ENCODE results near the gene MAGEB17. TPM values are rescaled to one million over a fixed set of nuclear protein-coding genes. Genes with fewer than 3 reads are reported as not detected.

MAGEB17 gene
- total and polyA plus RNA-seq, 9 of the 15 experiments (the other 6 are each of a cell fraction or from before 2014, with no cell fraction given), result 0.07 to 0.45 (median 0.14) TPM; not detected in 1

DNA sequence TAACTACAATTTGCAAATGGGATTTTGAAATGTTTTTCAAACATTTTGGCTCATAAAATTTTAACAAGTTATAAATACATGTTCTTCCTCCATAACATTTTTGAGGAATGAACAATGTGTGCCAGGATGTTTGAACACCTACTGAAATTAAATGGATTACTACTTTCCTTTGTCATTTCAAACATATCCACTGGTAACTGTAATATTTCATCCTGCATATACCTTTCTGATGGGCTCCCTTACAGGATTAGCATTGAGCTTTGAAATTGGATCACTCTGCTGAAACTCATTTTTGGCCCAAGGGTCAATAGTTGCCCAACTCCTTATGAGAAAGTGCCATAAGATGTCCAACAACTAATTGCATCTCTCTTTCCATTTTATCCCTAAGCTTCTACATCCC lies 26.3 kb upstream of the MAGEB17 start:
- Histone ChIP-seq H3K4me1 (replicated peaks in 1 of 2; ENCODE audit: control insufficient read depth in 2 of 2, insufficient read depth in 2 of 2, low read length in 2 of 2) (no peaks in the 10 kb centered on the region), H3K4me2 (ENCODE audit: insufficient read depth, low read length) (no peak overlapping the region), H3K27me3 (ENCODE audit: control insufficient read depth in 2 of 2, insufficient read depth in 2 of 2, low read length in 2 of 2) (no peaks in the 10 kb centered on the region), H2AFZ (ENCODE audit: low read depth, low read length) (no peak overlapping the region), H3K9ac (ENCODE audit: insufficient read depth in 1 of 2, low read depth in 2 of 2, low read length in 2 of 2) (no peak overlapping the region), H3K79me2 (ENCODE audit: control insufficient read depth, insufficient read depth, low read length) (no peaks in the 10 kb centered on the region), H3K27ac (ENCODE audit: extremely low read depth, low read depth, low read length) (no peak overlapping the region), H3K36me3 (ENCODE audit: control insufficient read depth, insufficient read depth, low read length) (no peaks in the 10 kb centered on the region), H3K9me3 (replicated peaks; ENCODE audit: control insufficient read depth, insufficient read depth, low read depth, low read length) (no peaks in the 10 kb centered on the region), H3K9me1 (ENCODE audit: control insufficient read depth, insufficient read depth, low read length) (no peaks in the 10 kb centered on the region), H3K4me3 (no peak overlapping the region), H4K20me1 (replicated peaks; ENCODE audit: control insufficient read depth, insufficient read depth, low read length) (no peaks in the 10 kb centered on the region)
- no peak for FAIRE-seq
- no peak for DNase-seq (ENCODE audit: extremely low read depth in 1 of 4, low spot score in 3 of 4)
- no peak for TF ChIP-seq THRAP3 (IDR thresholded peaks at IDR 0.05; ENCODE audit: borderline replicate concordance)
- in situ Hi-C loops (cut with MboI), result no loop called here
- BruUV-seq (replicated peaks), result no TSS peak
- intact Hi-C loops (cut with micrococcal nuclease), result no loop called here
- ATAC-seq, result no peak
- ChIA-PET POLR2A (interaction anchor here (0.7 kb wide), 1 partner anchor 45 kb away, joined by 3 read pairs; no protein-coding TSS in a partner anchor), CTCF (ENCODE audit: low intra/inter-chr PET ratio) (no interaction called here)

DNA sequence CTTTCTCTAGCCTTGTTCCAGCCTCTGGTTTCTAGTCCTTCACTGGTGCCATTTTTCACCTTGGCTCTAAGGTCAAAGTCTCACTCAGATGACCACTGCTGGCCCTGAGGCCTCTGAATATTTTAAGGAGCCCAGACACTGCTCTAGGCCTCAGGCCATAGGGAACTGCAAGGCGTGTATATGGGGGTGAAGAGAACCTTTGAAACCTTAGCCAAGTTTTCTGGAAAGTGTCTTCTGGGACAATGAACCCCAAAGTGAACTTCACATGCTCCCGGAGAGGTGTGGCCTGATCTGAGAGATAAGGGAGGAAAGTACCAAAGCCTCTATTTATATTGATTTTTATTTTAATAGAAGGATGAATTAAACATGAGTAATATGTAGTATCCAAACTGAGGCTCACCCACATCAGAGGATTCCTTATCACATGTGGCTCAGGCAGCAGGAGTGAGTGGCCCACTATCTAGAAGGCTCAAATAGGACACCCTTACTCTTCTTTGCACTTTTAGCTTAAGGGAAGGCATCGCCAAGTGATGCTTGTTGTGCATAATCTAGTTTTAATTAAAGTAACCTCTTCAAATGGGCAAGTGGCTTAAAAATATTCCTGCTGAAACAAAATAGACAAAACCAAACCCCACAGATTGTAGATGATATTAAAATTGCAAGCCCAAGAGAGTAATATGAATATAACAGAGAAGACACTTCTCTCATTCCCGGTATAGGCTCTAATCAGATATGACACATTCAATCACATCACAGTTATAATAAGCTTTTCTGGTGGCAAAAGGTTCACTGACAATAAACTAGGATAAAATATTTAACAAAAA lies 25.6 kb upstream of the MAGEB17 start:
- no peak overlapping the region for H2AFZ ChIP-seq (ENCODE audit: low read depth, low read length)
- no peaks in the 10 kb centered on the region for H3K9me3 ChIP-seq (replicated peaks; ENCODE audit: control insufficient read depth, insufficient read depth, low read depth, low read length)
- no peak overlapping the region for H3K27ac ChIP-seq (ENCODE audit: extremely low read depth, low read depth, low read length)
- 5% methylated on average over 4 of the region's 4 CpGs for whole genome bisulfite sequencing (ENCODE audit: insufficient coverage, low coverage, missing lambda C conversion rate)
- no peak for ATAC-seq
- H3K9ac ChIP-seq (ENCODE audit: insufficient read depth in 1 of 2, low read depth in 2 of 2, low read length in 2 of 2), result no peak overlapping the region
- no peaks in the 10 kb centered on the region for H3K36me3 ChIP-seq (ENCODE audit: control insufficient read depth, insufficient read depth, low read length)
- H3K27me3 ChIP-seq (ENCODE audit: control insufficient read depth in 2 of 2, insufficient read depth in 2 of 2, low read length in 2 of 2), result no peaks in the 10 kb centered on the region
- H3K4me1 ChIP-seq (replicated peaks in 1 of 2; ENCODE audit: control insufficient read depth in 2 of 2, insufficient read depth in 2 of 2, low read length in 2 of 2), result no peaks in the 10 kb centered on the region
- TF ChIP-seq DDX20 (tag; IDR thresholded peaks at IDR 0.05; ENCODE audit: low read depth), result no peak
- no peak for TF ChIP-seq RBM34 (IDR thresholded peaks at IDR 0.05; ENCODE audit: borderline replicate concordance, insufficient read depth, low read length)
- TF ChIP-seq, protein P1, sequence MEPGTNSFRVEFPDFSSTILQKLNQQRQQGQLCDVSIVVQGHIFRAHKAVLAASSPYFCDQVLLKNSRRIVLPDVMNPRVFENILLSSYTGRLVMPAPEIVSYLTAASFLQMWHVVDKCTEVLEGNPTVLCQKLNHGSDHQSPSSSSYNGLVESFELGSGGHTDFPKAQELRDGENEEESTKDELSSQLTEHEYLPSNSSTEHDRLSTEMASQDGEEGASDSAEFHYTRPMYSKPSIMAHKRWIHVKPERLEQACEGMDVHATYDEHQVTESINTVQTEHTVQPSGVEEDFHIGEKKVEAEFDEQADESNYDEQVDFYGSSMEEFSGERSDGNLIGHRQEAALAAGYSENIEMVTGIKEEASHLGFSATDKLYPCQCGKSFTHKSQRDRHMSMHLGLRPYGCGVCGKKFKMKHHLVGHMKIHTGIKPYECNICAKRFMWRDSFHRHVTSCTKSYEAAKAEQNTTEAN (CRISPR knock-in tag; IDR thresholded peaks at IDR 0.05), result no peak
- no peak for TF ChIP-seq KLF1 (tag; IDR thresholded peaks at IDR 0.05)
- TF ChIP-seq ZNF785 (CRISPR knock-in tag; IDR thresholded peaks at IDR 0.05), result no peak
- no peak for TF ChIP-seq ZZZ3 (IDR thresholded peaks at IDR 0.05)
- TF ChIP-seq ZNF589 (CRISPR knock-in tag; IDR thresholded peaks at IDR 0.05; ENCODE audit: low read depth), result no peak
- TF ChIP-seq POLR2H (tag; IDR thresholded peaks at IDR 0.05; ENCODE audit: low read depth), result no peak
- TF ChIP-seq ILF3 (IDR thresholded peaks at IDR 0.05; ENCODE audit: borderline replicate concordance), result no peak
- TF ChIP-seq SMARCB1 (IDR thresholded peaks at IDR 0.05; ENCODE audit: insufficient read length, low read depth), result no peak
- TF ChIP-seq FUS (optimal IDR thresholded peaks at IDR 0.05; ENCODE audit: low read depth, low read length), result no peak
- no peaks in the 10 kb centered on the region for H3K9me1 ChIP-seq (ENCODE audit: control insufficient read depth, insufficient read depth, low read length)
- CTCF ChIA-PET (ENCODE audit: low intra/inter-chr PET ratio), result no interaction called here
- POLR2A ChIA-PET, result interaction anchor here (0.7 to 1.6 kb wide), 2 partner anchors 11 to 45 kb away, joined by 3 to 4 read pairs; no protein-coding TSS in a partner anchor
- no peak for DNase-seq (ENCODE audit: extremely low read depth in 1 of 4, low spot score in 3 of 4)
- no peaks in the 10 kb centered on the region for H4K20me1 ChIP-seq (replicated peaks; ENCODE audit: control insufficient read depth, insufficient read depth, low read length)
- no TSS peak for BruUV-seq (replicated peaks)
- in situ Hi-C loops (cut with MboI), result no loop called here
- H3K79me2 ChIP-seq (ENCODE audit: control insufficient read depth, insufficient read depth, low read length), result no peaks in the 10 kb centered on the region
- H3K4me3 ChIP-seq, result no peak overlapping the region
- no peak overlapping the region for H3K4me2 ChIP-seq (ENCODE audit: insufficient read depth, low read length)
- FAIRE-seq, result no peak
- intact Hi-C loops (cut with micrococcal nuclease), result no loop called here

Measured in K562 (cell line).